ENCODE data around the gene NEURL1. TPM values are rescaled to one million over a fixed set of nuclear protein-coding genes. Genes with fewer than 3 reads are reported as not detected.
"Not testable (repeated sequence)": the region's sequence is repeated elsewhere in the genome, so short reads cannot be mapped to it uniquely, and the experiment has no call there.

NEURL1 gene
- total RNA-seq, 4 donors from 2014 or later, result 0.12 to 0.13 TPM; not detected in 2

DNA sequence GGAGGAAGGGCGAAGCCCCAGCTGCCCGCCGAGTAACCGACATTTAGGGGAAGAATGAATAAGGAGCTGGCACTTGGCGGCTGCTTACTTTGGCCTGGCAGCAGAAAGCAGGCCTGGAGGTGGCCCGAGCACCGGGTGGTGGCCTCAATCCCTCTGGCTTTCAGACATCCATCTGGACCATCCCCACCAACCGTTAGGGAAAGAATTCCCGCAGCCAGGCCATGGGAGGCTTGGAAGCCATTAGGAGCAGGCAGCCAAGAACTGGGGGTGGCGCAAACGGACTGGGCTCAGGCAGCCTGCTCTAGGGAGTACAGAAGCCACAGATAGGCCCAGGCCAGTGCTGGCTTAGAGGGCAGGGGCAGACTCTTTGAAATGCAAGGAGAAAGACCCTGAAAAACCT lies 132.7 kb downstream of the NEURL1 start:
- ATAC-seq (ENCODE audit: low FRiP score), result no peak
- TF ChIP-seq CTCF (IDR thresholded peaks at IDR 0.05), result no peak
- DNase-seq (ENCODE audit: low spot score), result no peak

- ATAC-seq (ENCODE audit: low FRiP score) (no peak), DNase-seq (ENCODE audit: low spot score) (no peak)
- no peak for TF ChIP-seq CTCF (IDR thresholded peaks at IDR 0.05)
Measured at GRCh38 chr10:103627111-103627892, 133.8 kb downstream of the NEURL1 start.

DNA sequence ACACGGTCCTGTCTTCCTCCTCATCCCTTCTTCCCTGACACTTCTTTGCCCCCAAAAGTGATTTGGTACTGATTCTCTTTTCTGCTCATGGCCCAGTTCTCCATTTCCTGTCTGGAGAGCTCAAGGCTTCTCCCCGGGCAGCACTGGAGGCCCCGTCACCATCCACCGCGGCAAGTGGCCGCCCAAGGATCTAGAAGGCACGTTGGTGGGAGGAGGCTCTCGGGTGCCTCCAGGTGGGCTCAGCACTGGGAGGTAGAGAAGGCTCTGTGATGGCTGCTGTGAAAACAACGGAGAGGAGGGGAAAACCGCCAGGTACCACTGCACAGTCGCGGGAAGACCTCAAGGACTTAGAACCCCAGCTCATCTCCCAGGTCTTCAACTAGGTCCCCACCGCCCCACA lies 134.4 kb downstream of the NEURL1 start:
- DNase-seq (ENCODE audit: low spot score) (no peak), ATAC-seq (ENCODE audit: low FRiP score) (no peak)
- TF ChIP-seq CTCF (IDR thresholded peaks at IDR 0.05), result no peak

GRCh38 chr10:103629581-103629980 lies 136.1 kb downstream of the NEURL1 start:
- no peak for TF ChIP-seq CTCF (IDR thresholded peaks at IDR 0.05)
- ATAC-seq (ENCODE audit: low FRiP score) (no peak), DNase-seq (ENCODE audit: low spot score) (no peak)

DNA sequence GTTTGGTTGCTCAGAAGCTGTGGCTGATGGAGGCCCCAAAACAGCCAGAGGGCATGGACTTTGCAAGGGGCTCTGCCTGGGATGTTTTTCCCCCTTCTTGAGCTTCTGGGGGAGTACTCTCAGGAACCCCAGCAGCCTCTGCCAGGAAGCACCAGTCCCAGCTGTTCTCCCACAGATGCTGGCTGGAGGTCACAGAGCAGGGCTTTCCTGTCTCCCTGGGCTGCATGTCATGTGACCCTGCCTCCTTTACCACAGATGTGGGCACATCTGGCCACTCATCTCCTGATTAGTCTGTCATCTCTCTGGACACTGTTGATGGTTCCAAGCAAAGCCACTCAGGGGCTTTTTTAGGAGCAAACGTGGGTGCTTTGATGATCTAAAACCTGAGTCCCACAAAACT lies 136.7 kb downstream of the NEURL1 start:
- DNase-seq (ENCODE audit: low spot score), result no peak
- no peak for TF ChIP-seq CTCF (IDR thresholded peaks at IDR 0.05)
- ATAC-seq (ENCODE audit: low FRiP score), result no peak

GRCh38 chr10:103632247-103632642 lies 138.7 kb downstream of the NEURL1 start:
- DNase-seq (ENCODE audit: low spot score) (no peak), ATAC-seq (ENCODE audit: low FRiP score) (no peak)
- TF ChIP-seq CTCF (IDR thresholded peaks at IDR 0.05), result no peak

DNA sequence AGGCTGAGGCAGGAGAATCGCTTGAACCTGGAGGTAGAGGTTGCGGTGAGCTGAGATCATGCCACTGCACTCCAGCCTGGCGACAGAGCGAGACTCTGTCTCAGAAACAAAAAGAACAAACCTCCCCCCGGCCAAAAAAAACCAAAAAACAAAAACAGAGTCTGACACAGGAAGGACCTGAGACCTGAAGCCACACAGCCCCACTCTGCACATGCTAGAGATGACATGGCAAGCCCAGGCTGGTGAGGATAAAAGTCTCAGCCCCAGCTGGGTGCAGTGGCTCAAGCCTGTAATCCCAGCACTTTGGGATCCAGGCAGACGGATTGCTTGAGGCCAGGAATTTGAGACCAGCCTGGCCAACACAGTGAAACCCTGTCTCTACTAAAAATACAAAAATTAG lies 139.4 kb downstream of the NEURL1 start:
- not testable (repeated sequence) for ATAC-seq (ENCODE audit: low FRiP score); DNase-seq (ENCODE audit: low spot score)

Measured in omental fat pad (tissue), 4 donors.